Amniotic stem cell (primary cell): ENCODE data around the gene GALNT17.

Experiments
- DNase-seq: peaks from one replicate; lab custom pipeline; 2025; lab: John Stamatoyannopoulos, UW

The GALNT17 gene

GRCh38 chr7:71132127-71132376 is at the start of gene GALNT17:
TSS of gene GALNT17 (plus strand) at chr7:71132144.
- no peak for DNase-seq

- no peak for DNase-seq
Observed at GRCh38 chr7:71095266-71095860, 36.6 kb upstream of the GALNT17 start.

GRCh38 chr7:71096351-71096750 is 35.6 kb upstream of the GALNT17 start:
- DNase-seq, result no peak

GRCh38 chr7:71106226-71106625 is 25.7 kb upstream of the GALNT17 start:
- no peak for DNase-seq

GRCh38 chr7:71112436-71112835 is 19.5 kb upstream of the GALNT17 start:
- no peak for DNase-seq

GRCh38 chr7:71120096-71120495 is 11.8 kb upstream of the GALNT17 start:
- no peak for DNase-seq

GRCh38 chr7:71129126-71129525 is 2.8 kb upstream of the GALNT17 start:
- DNase-seq, result no peak

- no peak for DNase-seq
Observed at GRCh38 chr7:71130031-71130679, 1.8 kb upstream of the GALNT17 start.

- DNase-seq, result no peak
Observed at GRCh38 chr7:71131256-71132126, 453 bp upstream of the GALNT17 start.

GRCh38 chr7:71132377-71133231 is 660 bp downstream of the GALNT17 start:
- DNase-seq, result no peak

GRCh38 chr7:71133232-71133622 is 1.3 kb downstream of the GALNT17 start:
- DNase-seq, result no peak

- DNase-seq, result no peak
Observed at GRCh38 chr7:71133856-71134255, 1.9 kb downstream of the GALNT17 start.

GRCh38 chr7:71135116-71135515 is 3.2 kb downstream of the GALNT17 start:
- DNase-seq, result no peak

- DNase-seq, result no peak
Observed at GRCh38 chr7:71135663-71136062, 3.7 kb downstream of the GALNT17 start.

- no peak for DNase-seq
Observed at GRCh38 chr7:71137479-71137878, 5.5 kb downstream of the GALNT17 start.

GRCh38 chr7:71140264-71140663 is 8.3 kb downstream of the GALNT17 start:
- DNase-seq, result no peak

- DNase-seq, result no peak
Observed at GRCh38 chr7:71144963-71145362, 13.0 kb downstream of the GALNT17 start.

- DNase-seq, result no peak
Observed at GRCh38 chr7:71145906-71146901, 14.3 kb downstream of the GALNT17 start.

- no peak for DNase-seq
Observed at GRCh38 chr7:71148098-71148497, 16.2 kb downstream of the GALNT17 start.

- DNase-seq, result no peak
Observed at GRCh38 chr7:71155236-71155635, 23.3 kb downstream of the GALNT17 start.

- no peak for DNase-seq
Observed at GRCh38 chr7:71157757-71158156, 25.8 kb downstream of the GALNT17 start.
